Measurements from ENCODE around the gene HRK.
A peak's percentile ranks its signal among the peaks of the same experiment; 100 is the strongest.

Gene HRK

GRCh38 chr12:116915326-116915725, 34.1 kb upstream of the HRK start:
- H3K9me3 Mint-ChIP-seq: no peaks in the 10 kb centered on the region
- no peak for ATAC-seq
- no peak for DNase-seq
- peaks cover 65% of the 10 kb centered on the region for H3K4me1 Mint-ChIP-seq
- H3K4me3 Mint-ChIP-seq: no peak overlapping the region
- H3K27ac Mint-ChIP-seq: no peak overlapping the region
- H3K36me3 Mint-ChIP-seq (ENCODE audit: low read depth): peaks cover 35% of the 10 kb centered on the region
- H3K27me3 Mint-ChIP-seq: peaks cover 2% of the 10 kb centered on the region

- H3K4me3 Mint-ChIP-seq: peak within 1 kb of the TSS; percentile 84
- H3K4me1 Mint-ChIP-seq: peaks cover 39% of the 10 kb centered on the region
- DNase-seq: peak; percentile 78
- H3K27me3 Mint-ChIP-seq: peaks cover 2% of the 10 kb centered on the region
- H3K36me3 Mint-ChIP-seq (ENCODE audit: low read depth): peaks cover 23% of the 10 kb centered on the region
- ATAC-seq: peak; percentile 86
- H3K27ac Mint-ChIP-seq: peak within 1 kb of the TSS; percentile 77
- no peaks in the 10 kb centered on the region for H3K9me3 Mint-ChIP-seq
Observed at GRCh38 chr12:116910645-116911451, 29.6 kb upstream of the HRK start, which contains the start of gene FBXW8. Gene FBXW8 (plus strand): TSS chr12:116910950. CDS start chr12:116911038, 88 bp downstream.

- H3K4me1 Mint-ChIP-seq: peaks cover 33% of the 10 kb centered on the region
- H3K36me3 Mint-ChIP-seq (ENCODE audit: low read depth): peaks cover 18% of the 10 kb centered on the region
- H3K27ac Mint-ChIP-seq: peak overlapping the region; percentile 77
Observed at GRCh38 chr12:116910280-116910644, 29.0 kb upstream of the HRK start.

GRCh38 chr12:116906285-116906684, 25.0 kb upstream of the HRK start:
- Mint-ChIP-seq H3K27ac (no peak overlapping the region), H3K4me3 (no peak overlapping the region), H3K27me3 (peaks cover 17% of the 10 kb centered on the region), H3K9me3 (no peaks in the 10 kb centered on the region), H3K36me3 (ENCODE audit: low read depth) (no peaks in the 10 kb centered on the region), H3K4me1 (peaks cover 6% of the 10 kb centered on the region)
- DNase-seq: no peak
- ATAC-seq: no peak

More at GRCh38 chr12:116910280-116910644, 29.0 kb upstream of the HRK start:
- Mint-ChIP-seq H3K4me3 (peak overlapping the region; percentile 84), H3K9me3 (no peaks in the 10 kb centered on the region), H3K27me3 (peaks cover 2% of the 10 kb centered on the region)
- ATAC-seq (no peak), DNase-seq (no peak)

GRCh38 chr12:116903818-116904217, 22.6 kb upstream of the HRK start:
- H3K27me3 Mint-ChIP-seq: peaks cover 22% of the 10 kb centered on the region
- no peak overlapping the region for H3K27ac Mint-ChIP-seq

GRCh38 chr12:116901612-116902011, 20.4 kb upstream of the HRK start:
- Mint-ChIP-seq H3K36me3 (ENCODE audit: low read depth) (no peaks in the 10 kb centered on the region), H3K4me3 (no peak overlapping the region), H3K4me1 (no peaks in the 10 kb centered on the region), H3K27me3 (peaks cover 27% of the 10 kb centered on the region), H3K9me3 (no peaks in the 10 kb centered on the region), H3K27ac (no peak overlapping the region)
- ATAC-seq (no peak), DNase-seq (no peak)

More at GRCh38 chr12:116903818-116904217, 22.6 kb upstream of the HRK start:
- Mint-ChIP-seq H3K9me3 (no peaks in the 10 kb centered on the region), H3K4me1 (no peaks in the 10 kb centered on the region), H3K36me3 (ENCODE audit: low read depth) (no peaks in the 10 kb centered on the region), H3K4me3 (no peak overlapping the region)
- ATAC-seq (no peak), DNase-seq (no peak)

- Mint-ChIP-seq H3K27me3 (peaks cover 23% of the 10 kb centered on the region), H3K9me3 (no peaks in the 10 kb centered on the region), H3K4me3 (no peak overlapping the region), H3K27ac (no peak overlapping the region), H3K36me3 (ENCODE audit: low read depth) (no peaks in the 10 kb centered on the region), H3K4me1 (no peaks in the 10 kb centered on the region)
- ATAC-seq: no peak
- no peak for DNase-seq
Observed at GRCh38 chr12:116898669-116899068, 17.4 kb upstream of the HRK start.

- Mint-ChIP-seq H3K4me1 (no peaks in the 10 kb centered on the region), H3K4me3 (no peak overlapping the region), H3K27me3 (peaks cover 20% of the 10 kb centered on the region), H3K9me3 (no peaks in the 10 kb centered on the region), H3K27ac (no peak overlapping the region), H3K36me3 (ENCODE audit: low read depth) (no peaks in the 10 kb centered on the region)
- ATAC-seq (no peak), DNase-seq (no peak)
Observed at GRCh38 chr12:116897476-116897875, 16.2 kb upstream of the HRK start.

DNA sequence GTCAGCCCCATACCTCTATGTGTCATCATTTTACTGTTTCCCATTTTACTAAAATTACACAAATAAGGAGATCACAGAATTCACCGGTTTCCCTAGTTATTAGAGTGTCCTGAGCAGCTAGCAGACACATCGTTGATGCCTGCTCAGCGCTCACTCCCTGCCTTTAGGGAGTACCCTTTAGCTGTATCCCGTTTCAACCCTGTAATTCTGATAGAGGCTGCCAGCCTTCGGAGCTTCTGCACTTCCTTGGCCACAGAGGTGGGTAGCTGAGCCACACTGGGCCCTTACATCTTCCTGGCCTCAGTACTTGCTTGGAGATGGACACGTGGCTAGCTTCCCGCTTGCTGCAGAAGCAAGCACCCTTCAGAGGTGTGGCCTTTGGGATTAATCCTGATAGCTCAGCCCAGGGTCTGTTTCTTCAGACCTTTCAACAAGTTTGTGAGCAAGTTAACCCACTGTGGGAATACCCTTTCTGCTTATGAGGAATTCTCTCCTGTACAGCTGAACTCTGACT, 15.2 kb upstream of the HRK start:
- no peak overlapping the region for H3K4me3 Mint-ChIP-seq
- no peaks in the 10 kb centered on the region for H3K4me1 Mint-ChIP-seq
- no peak for ATAC-seq
- peaks cover 14% of the 10 kb centered on the region for H3K27me3 Mint-ChIP-seq
- DNase-seq: no peak
- H3K27ac Mint-ChIP-seq: no peak overlapping the region
- no peaks in the 10 kb centered on the region for H3K36me3 Mint-ChIP-seq (ENCODE audit: low read depth)
- H3K9me3 Mint-ChIP-seq: no peaks in the 10 kb centered on the region

DNA sequence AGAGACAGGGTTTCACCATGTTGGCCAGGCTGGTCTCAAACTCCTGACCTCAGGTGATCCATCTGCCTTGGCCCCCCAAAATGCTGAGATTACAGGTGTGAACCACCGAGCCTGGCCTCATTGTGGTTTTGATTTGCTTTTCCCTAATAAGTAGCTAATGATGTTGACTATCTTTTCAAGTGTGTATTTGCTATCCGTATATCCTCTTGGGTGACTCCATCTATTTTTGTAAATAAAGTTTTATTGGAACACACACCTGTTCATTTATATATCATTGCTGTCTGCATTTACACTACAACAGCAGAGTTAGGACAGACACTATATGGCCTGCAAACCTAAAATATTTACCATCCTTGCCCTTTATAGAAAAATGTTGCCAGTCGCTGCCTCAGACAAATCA, 13.7 kb upstream of the HRK start:
- Mint-ChIP-seq H3K27ac (no peak overlapping the region), H3K27me3 (peaks cover 10% of the 10 kb centered on the region), H3K4me3 (no peak overlapping the region), H3K9me3 (no peaks in the 10 kb centered on the region), H3K36me3 (ENCODE audit: low read depth) (no peaks in the 10 kb centered on the region), H3K4me1 (no peaks in the 10 kb centered on the region)
- DNase-seq (no peak), ATAC-seq (no peak)

DNA sequence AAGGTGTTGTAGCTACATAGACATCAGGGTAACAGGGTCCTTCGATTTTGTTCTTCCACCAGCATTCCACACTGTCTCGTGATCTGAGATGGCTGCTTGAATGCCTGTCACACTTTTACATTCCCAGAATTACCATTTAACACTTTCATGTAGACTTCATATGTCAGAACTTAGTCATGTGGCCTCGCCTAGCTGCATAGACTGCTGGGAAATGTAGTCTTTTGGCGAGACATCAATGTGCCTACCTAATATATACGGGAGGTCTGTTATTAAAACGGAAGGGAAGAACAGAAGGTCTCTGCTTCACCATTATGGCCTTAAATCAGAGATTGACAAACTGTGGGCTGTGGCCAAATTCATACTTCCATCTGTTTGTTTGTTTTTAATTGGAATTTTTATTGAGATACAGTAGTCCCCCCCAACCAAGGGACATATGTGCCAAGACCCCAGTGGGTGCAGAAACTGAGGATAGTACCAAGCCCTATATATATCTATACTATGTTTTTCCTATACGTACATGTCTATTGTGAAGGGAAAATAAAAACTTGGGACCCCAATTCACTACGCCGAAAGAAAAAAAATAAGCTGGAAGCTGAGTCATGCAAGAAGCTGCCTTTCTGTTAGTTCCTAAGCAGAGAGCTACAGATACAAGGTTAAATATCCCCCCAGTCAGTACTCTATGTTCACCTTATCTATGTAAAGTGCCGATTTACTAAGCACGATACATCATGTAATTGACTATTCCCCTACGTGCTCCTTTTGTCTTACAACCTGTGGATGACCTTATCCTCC, 11.3 kb upstream of the HRK start:
- Mint-ChIP-seq H3K4me3 (no peak overlapping the region), H3K27me3 (peaks cover 4% of the 10 kb centered on the region), H3K4me1 (no peaks in the 10 kb centered on the region), H3K9me3 (no peaks in the 10 kb centered on the region), H3K36me3 (ENCODE audit: low read depth) (no peaks in the 10 kb centered on the region), H3K27ac (no peak overlapping the region)
- ATAC-seq (no peak), DNase-seq (no peak)

DNA sequence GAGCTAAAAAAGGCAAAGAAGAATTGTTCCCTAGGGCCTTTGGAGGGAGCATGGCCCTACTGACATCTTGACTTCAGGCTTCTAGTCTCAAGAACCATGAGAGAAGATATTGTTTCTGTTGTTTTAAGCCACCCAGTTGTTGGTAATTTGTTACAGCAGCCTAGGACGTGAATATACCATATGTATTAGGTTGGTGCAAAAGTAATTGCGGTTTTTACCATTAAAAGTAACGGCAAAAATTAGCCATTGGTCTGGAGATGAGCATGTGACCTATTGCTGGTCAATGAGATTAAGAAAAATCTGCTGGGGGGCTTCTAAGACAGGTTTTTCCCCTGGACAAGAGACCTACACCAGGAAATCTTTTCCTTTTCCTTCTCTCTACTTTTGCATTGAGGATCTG, 9.8 kb upstream of the HRK start:
- Mint-ChIP-seq H3K9me3 (no peaks in the 10 kb centered on the region), H3K27ac (no peak overlapping the region), H3K27me3 (peaks cover 9% of the 10 kb centered on the region), H3K4me1 (no peaks in the 10 kb centered on the region), H3K36me3 (ENCODE audit: low read depth) (no peaks in the 10 kb centered on the region), H3K4me3 (no peak overlapping the region)
- DNase-seq (no peak), ATAC-seq (no peak)

- ATAC-seq: no peak
- Mint-ChIP-seq H3K4me3 (no peak overlapping the region), H3K36me3 (ENCODE audit: low read depth) (no peaks in the 10 kb centered on the region), H3K27me3 (peaks cover 9% of the 10 kb centered on the region), H3K9me3 (no peaks in the 10 kb centered on the region), H3K27ac (no peak overlapping the region), H3K4me1 (no peaks in the 10 kb centered on the region)
- no peak for DNase-seq
Observed at GRCh38 chr12:116890330-116890729, 9.1 kb upstream of the HRK start.

DNA sequence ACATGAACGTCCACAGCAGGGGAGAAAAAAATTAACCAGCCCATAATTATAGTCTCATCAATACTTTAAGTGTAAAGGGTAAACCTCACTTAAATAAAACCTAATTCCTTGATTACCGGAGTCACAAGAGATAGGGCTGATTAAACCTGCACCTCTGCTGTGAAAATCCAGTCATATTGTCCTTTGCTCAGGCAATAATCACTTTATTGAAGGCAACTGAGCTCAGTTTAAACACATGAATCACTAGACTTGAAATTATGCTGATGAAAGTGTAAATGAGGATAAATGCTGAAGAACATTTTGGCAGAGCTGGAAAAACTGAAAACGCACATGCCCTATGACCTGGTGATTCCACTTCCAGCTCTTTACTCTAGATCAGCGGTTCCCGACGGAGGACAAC, 6.7 kb upstream of the HRK start:
- Mint-ChIP-seq H3K4me3 (no peak overlapping the region), H3K27ac (no peak overlapping the region), H3K4me1 (no peaks in the 10 kb centered on the region), H3K36me3 (ENCODE audit: low read depth) (no peaks in the 10 kb centered on the region), H3K9me3 (no peaks in the 10 kb centered on the region), H3K27me3 (peaks cover 26% of the 10 kb centered on the region)
- ATAC-seq: no peak
- no peak for DNase-seq

- Mint-ChIP-seq H3K27ac (no peak overlapping the region), H3K4me1 (peaks cover 2% of the 10 kb centered on the region), H3K9me3 (no peaks in the 10 kb centered on the region), H3K36me3 (ENCODE audit: low read depth) (no peaks in the 10 kb centered on the region), H3K27me3 (peaks cover 32% of the 10 kb centered on the region), H3K4me3 (no peak overlapping the region)
- no peak for DNase-seq
- no peak for ATAC-seq
Observed at GRCh38 chr12:116887244-116887643, 6.0 kb upstream of the HRK start.

Measured in activated naive CD8-positive, alpha-beta T cell treated with anti-CD3 and anti-CD28 coated beads, Interleukin-2, amount 50 U/mL, for 24 hours (primary cell).